ENCODE measurements around the gene HOXB9.

GRCh38 chr17:48603959-48604769, 22.0 kb downstream of the HOXB9 start:
- TF ChIP-seq CREB5 (CRISPR knock-in tag; IDR thresholded peaks at IDR 0.05; ENCODE audit: low read depth): no peak
- TF ChIP-seq ARNTL (CRISPR knock-in tag; IDR thresholded peaks at IDR 0.05; ENCODE audit: borderline replicate concordance, low read depth): no peak
- no peak for TF ChIP-seq OSR1 (CRISPR knock-in tag; IDR thresholded peaks at IDR 0.05)
- no peak for TF ChIP-seq PATZ1 (CRISPR knock-in tag; IDR thresholded peaks at IDR 0.05; ENCODE audit: borderline replicate concordance)
- no peak for TF ChIP-seq ZNF8 (CRISPR knock-in tag; IDR thresholded peaks at IDR 0.05)

Data from SK-N-SH treated with all-trans-retinoic acid at 6 μM for 48 hours (cell line).